OCI-LY1 (cell line): ENCODE measurements around the gene GALNTL6.

ENCODE experiments used
- H2AFZ ChIP-seq: fragments of 200-600 bp; sonication (generic), shearing (Covaris generic); 2 replicates; pipeline ENCODE4 v1.6.0; 2014; ENCODE audit warnings: antibody characterized with exemption, mild to moderate bottlenecking, low read length
- H3F3A ChIP-seq: fragments of 200-600 bp; sonication (generic), shearing (Covaris generic); 2 replicates; pipeline ENCODE4 v1.6.0; 2014; ENCODE audit warnings: mild to moderate bottlenecking, antibody characterized with exemption, low read length, moderate library complexity; ENCODE audit not compliant: insufficient read depth
- H3K27ac ChIP-seq: fragments of 200-600 bp; sonication (generic); 2 replicates; pipeline ENCODE4 v1.5.1; 2014; ENCODE audit warnings: low read length, mixed run types, mild to moderate bottlenecking, low read depth; ENCODE audit not compliant: poor library complexity, severe bottlenecking
- H3K27me3 ChIP-seq: fragments of 200-600 bp; sonication (generic); 2 replicates; pipeline ENCODE4 v1.6.0; 2014; ENCODE audit warnings: antibody characterized with exemption, mild to moderate bottlenecking, low read length, moderate library complexity; ENCODE audit not compliant: insufficient read depth
- H3K36me3 ChIP-seq: fragments of 200-600 bp; sonication (generic); 2 replicates; pipeline ENCODE4 v1.6.1; 2014; ENCODE audit warnings: mild to moderate bottlenecking, antibody characterized with exemption, low read length, moderate library complexity, mixed read lengths; ENCODE audit not compliant: insufficient read depth
- H3K4me1 ChIP-seq: fragments of 200-600 bp; sonication (generic); 2 replicates; pipeline ENCODE4 v1.5.1; 2014; ENCODE audit warnings: mild to moderate bottlenecking, low read length, moderate library complexity; ENCODE audit not compliant: insufficient read depth, severe bottlenecking
- H3K4me2 ChIP-seq: fragments of 200-600 bp; sonication (generic), shearing (Covaris generic); 2 replicates; pipeline ENCODE4 v1.6.1; 2014; ENCODE audit warnings: low read length
- H3K4me3 ChIP-seq: fragments of 200-600 bp; sonication (generic); 2 replicates; pipeline ENCODE4 v1.5.1; 2014; ENCODE audit warnings: low read length, low read depth, mild to moderate bottlenecking, mixed read lengths; ENCODE audit not compliant: poor library complexity, severe bottlenecking
- H3K79me2 ChIP-seq: fragments of 200-600 bp; shearing (Covaris generic); 2 replicates; pipeline ENCODE4 v1.6.1; 2016; ENCODE audit warnings: mixed run types, low read length, mixed read lengths; ENCODE audit not compliant: insufficient read depth
- H3K9ac ChIP-seq: fragments of 200-600 bp; sonication (generic), shearing (Covaris generic); 2 replicates; pipeline ENCODE4 v1.6.1; 2014; ENCODE audit warnings: mild to moderate bottlenecking, low read length, mixed read lengths
- H3K9me2 ChIP-seq: fragments of 200-600 bp; sonication (generic), shearing (Covaris generic); 2 replicates; pipeline ENCODE4 v1.6.1; 2014; ENCODE audit warnings: low read depth, mild to moderate bottlenecking, low read length, mixed read lengths
- H3K9me3 ChIP-seq: fragments of 200-600 bp; shearing (Covaris generic); 2 replicates; pipeline ENCODE4 v1.6.1; 2014; ENCODE audit warnings: low read length, mixed read lengths
- H4K20me1 ChIP-seq: fragments of 200-600 bp; sonication (generic), shearing (Covaris generic); 2 replicates; pipeline ENCODE4 v1.6.0; 2016; ENCODE audit warnings: mild to moderate bottlenecking, low read length; ENCODE audit not compliant: insufficient read depth
- CTCF ChIP-seq: fragments of 200-600 bp; sonication (generic), shearing (Covaris generic); IDR thresholded peaks from 2 replicates; pipeline ENCODE4 v1.5.1; 2017; ENCODE audit warnings: mild to moderate bottlenecking, antibody characterized with exemption, low read length, moderate library complexity, mixed read lengths
- EZH2 ChIP-seq: fragments of 200-600 bp; sonication (generic), shearing (Covaris generic); IDR thresholded peaks from 2 replicates; pipeline ENCODE4 v1.8.0; 2017; ENCODE audit warnings: borderline replicate concordance, mixed run types, mild to moderate bottlenecking, antibody characterized with exemption, low read length, moderate library complexity, mixed read lengths

GALNTL6 gene

DNA sequence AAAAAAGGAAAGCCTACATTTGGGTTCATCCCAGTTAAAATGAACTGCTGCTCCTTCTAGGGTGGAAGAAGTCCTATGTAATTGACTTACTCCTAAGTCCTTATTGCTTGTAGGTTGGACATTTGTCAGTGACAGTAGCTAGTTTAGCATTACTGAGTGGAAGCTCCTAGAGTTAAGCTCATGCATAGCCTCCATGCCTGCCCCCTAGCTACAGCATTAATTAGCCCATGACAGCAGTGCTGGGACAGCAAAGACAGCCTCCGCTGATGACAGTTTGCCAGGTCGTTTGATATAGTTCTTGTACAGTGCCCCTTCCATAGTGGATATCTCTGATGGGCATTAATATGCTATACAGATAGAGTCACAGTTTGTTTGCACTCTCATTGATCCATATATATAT, 18.7 kb upstream of the GALNTL6 start:
- H3K4me3 ChIP-seq, result no peak overlapping the region
- TF ChIP-seq CTCF, result no peak
- TF ChIP-seq EZH2, result no peak
- H3K4me1 ChIP-seq, result no peaks in the 10 kb centered on the region
- no peaks in the 10 kb centered on the region for H3K79me2 ChIP-seq
- H3K27me3 ChIP-seq, result no peaks in the 10 kb centered on the region
- no peak overlapping the region for H3K4me2 ChIP-seq
- H3K9ac ChIP-seq, result no peak overlapping the region
- no peaks in the 10 kb centered on the region for H3F3A ChIP-seq
- no peak overlapping the region for H2AFZ ChIP-seq
- H3K9me3 ChIP-seq, result no peaks in the 10 kb centered on the region
- no peaks in the 10 kb centered on the region for H3K9me2 ChIP-seq
- H4K20me1 ChIP-seq, result no peaks in the 10 kb centered on the region
- no peaks in the 10 kb centered on the region for H3K36me3 ChIP-seq
- H3K27ac ChIP-seq, result no peak overlapping the region

- no peaks in the 10 kb centered on the region for H3K27me3 ChIP-seq
- H3K9me3 ChIP-seq, result no peaks in the 10 kb centered on the region
- no peak overlapping the region for H2AFZ ChIP-seq
- no peaks in the 10 kb centered on the region for H4K20me1 ChIP-seq
- H3K4me2 ChIP-seq, result no peak overlapping the region
- H3F3A ChIP-seq, result no peaks in the 10 kb centered on the region
- no peaks in the 10 kb centered on the region for H3K4me1 ChIP-seq
- H3K9me2 ChIP-seq, result no peaks in the 10 kb centered on the region
- H3K9ac ChIP-seq, result no peak overlapping the region
- no peak overlapping the region for H3K4me3 ChIP-seq
- TF ChIP-seq CTCF (no peak), EZH2 (no peak)
- no peak overlapping the region for H3K27ac ChIP-seq
- H3K79me2 ChIP-seq, result no peaks in the 10 kb centered on the region
- H3K36me3 ChIP-seq, result no peaks in the 10 kb centered on the region
These were observed 3.4 kb upstream of the GALNTL6 start for GRCh38 chr4:171809854-171810253.

DNA sequence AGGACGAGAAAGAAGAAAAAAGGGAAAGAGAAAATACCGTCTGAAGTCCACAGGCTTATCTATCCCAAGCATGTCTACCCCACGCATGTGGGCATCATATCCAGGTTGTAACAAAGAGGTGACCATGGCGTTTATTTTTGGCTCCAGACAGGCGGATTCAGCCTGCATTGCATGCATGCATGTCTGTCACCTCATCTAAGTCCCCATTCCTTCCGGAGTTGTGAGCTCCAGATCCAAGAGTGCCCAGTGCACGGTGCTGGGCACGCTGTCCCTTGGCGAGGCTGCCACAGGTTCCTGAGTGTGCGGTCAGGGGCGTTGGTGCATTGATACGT, 905 bp upstream of the GALNTL6 start:
- H3K9me3 ChIP-seq, result no peaks in the 10 kb centered on the region
- no peaks in the 10 kb centered on the region for H3K27me3 ChIP-seq
- H3K79me2 ChIP-seq, result no peaks in the 10 kb centered on the region
- H2AFZ ChIP-seq, result no peak overlapping the region
- no peak overlapping the region for H3K9ac ChIP-seq
- TF ChIP-seq CTCF, result no peak
- no peak for TF ChIP-seq EZH2
- no peaks in the 10 kb centered on the region for H3K36me3 ChIP-seq
- peaks cover 7% of the 10 kb centered on the region for H3K4me1 ChIP-seq
- H4K20me1 ChIP-seq, result no peaks in the 10 kb centered on the region
- H3K9me2 ChIP-seq, result no peaks in the 10 kb centered on the region
- H3F3A ChIP-seq, result no peaks in the 10 kb centered on the region
- H3K4me3 ChIP-seq, result no peak overlapping the region
- no peak overlapping the region for H3K27ac ChIP-seq
- H3K4me2 ChIP-seq, result no peak overlapping the region
